ENCODE results near the gene RASA3.

Gene RASA3

DNA sequence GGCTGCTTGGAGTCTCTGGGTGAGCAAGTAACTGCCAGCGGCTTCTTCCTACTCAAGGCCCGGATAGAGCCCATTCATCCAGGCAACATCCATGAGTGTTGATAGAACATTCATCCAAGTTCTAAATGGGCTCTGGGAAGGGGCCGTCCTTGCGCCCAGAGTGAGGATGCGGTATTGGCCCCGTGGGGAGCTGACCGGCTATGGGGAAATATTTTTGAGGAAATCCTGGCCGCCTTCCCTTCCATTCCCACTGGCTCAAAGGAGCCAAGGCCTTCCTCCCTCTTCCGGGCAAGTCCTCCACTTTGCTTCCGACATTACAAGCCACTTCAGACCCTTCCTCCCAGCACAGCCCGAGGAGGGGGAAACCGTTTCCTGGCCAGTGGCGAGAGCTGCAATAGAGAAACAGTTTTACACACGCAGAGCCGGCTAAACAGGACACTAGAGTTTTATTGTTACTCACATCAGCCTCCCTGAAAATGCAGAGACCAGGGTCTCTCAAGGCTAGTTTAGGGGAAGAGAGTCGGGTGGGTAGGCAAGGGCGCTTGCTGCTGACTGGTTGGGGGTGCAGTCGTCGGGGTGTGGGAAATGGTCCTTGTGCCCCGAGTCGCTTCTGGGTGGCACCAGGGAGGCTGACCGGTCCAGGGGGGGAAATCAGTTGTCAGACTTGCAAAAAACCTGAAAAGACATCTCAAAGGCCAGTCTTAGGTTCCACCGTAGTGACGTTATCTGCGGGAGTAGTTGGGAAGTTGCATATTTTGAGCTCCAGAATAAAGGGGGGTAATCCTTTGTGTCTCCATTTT lies 196.1 kb downstream of the RASA3 start:
- no peak for TF ChIP-seq CTCF (IDR thresholded peaks at IDR 0.05; ENCODE audit: insufficient read depth, low read length, missing control alignments)
- no peak overlapping the region for H3K4me3 ChIP-seq (ENCODE audit: low read depth, low read length)
- ChIA-PET POLR2A (no interaction called here), CTCF (interaction anchor here (3.1 kb wide), 1 partner anchor 11 kb away, joined by 13 read pairs; no protein-coding TSS in a partner anchor)
- no peak for DNase-seq (ENCODE audit: low read depth, low spot score)

GRCh38 chr13:113935001-113935844 lies 197.2 kb downstream of the RASA3 start:
- H3K4me3 ChIP-seq (ENCODE audit: low read depth, low read length), result no peak overlapping the region
- ChIA-PET CTCF (no interaction called here), POLR2A (no interaction called here)
- no peak for DNase-seq (ENCODE audit: low read depth, low spot score)
- TF ChIP-seq CTCF (IDR thresholded peaks at IDR 0.05; ENCODE audit: insufficient read depth, low read length, missing control alignments), result no peak

- no peak for DNase-seq (ENCODE audit: low read depth, low spot score)
- no peak for TF ChIP-seq CTCF (IDR thresholded peaks at IDR 0.05; ENCODE audit: insufficient read depth, low read length, missing control alignments)
- no peak overlapping the region for H3K4me3 ChIP-seq (ENCODE audit: low read depth, low read length)
- ChIA-PET POLR2A (no interaction called here), CTCF (no interaction called here)
These were observed 197.8 kb downstream of the RASA3 start for GRCh38 chr13:113934576-113934975.

- ChIA-PET CTCF (interaction anchor here (1.1 to 2.6 kb wide), 3 partner anchors 8 to 80 kb away, joined by 3 to 6 read pairs (median 4); no protein-coding TSS in a partner anchor), POLR2A (no interaction called here)
- no peak for TF ChIP-seq CTCF (IDR thresholded peaks at IDR 0.05; ENCODE audit: insufficient read depth, low read length, missing control alignments)
- H3K4me3 ChIP-seq (ENCODE audit: low read depth, low read length), result no peak overlapping the region
- DNase-seq (ENCODE audit: low read depth, low spot score), result no peak
These were observed 198.5 kb downstream of the RASA3 start for GRCh38 chr13:113933901-113934300.

- ChIA-PET CTCF (interaction anchor here (0.6 to 2.6 kb wide), 2 partner anchors 16 to 20 kb away, joined by 3 to 6 read pairs; no protein-coding TSS in a partner anchor), POLR2A (no interaction called here)
- TF ChIP-seq CTCF (IDR thresholded peaks at IDR 0.05; ENCODE audit: insufficient read depth, low read length, missing control alignments), result no peak
- DNase-seq (ENCODE audit: low read depth, low spot score), result no peak
- no peak overlapping the region for H3K4me3 ChIP-seq (ENCODE audit: low read depth, low read length)
These were observed 200.5 kb downstream of the RASA3 start for GRCh38 chr13:113931841-113932459.

Data from AG04449 (cell line).